Common myeloid progenitor, CD34-positive (primary cell): ENCODE measurements around the gene HNF1A.

Experiments used
- CTCF ChIA-PET: fragments of 350-600 bp; sonication (Branson Sonifier 250); formaldehyde crosslinking; loops from one replicate; lab custom pipeline; 2021; ENCODE audit warnings: antibody characterized with exemption; lab: Charles Lee
- POLR2A ChIA-PET: fragments of 350-600 bp; sonication (Branson Sonifier 250); formaldehyde crosslinking; loops from one replicate; lab custom pipeline; 2021; ENCODE audit warnings: antibody characterized with exemption; lab: Charles Lee
- DNase-seq, 3 donors: peaks; one replicate each; pipeline versions ENCODE4 v3.0.0 to v3.0.0-alpha.2; 2013
- H3K27ac ChIP-seq, 2 experiments: 1 replicate in 1 of 2; 2 replicates in 1 of 2; pipeline ENCODE4 v1.7.0; 2013; ENCODE audit warnings: inconsistent platforms in 2 of 2, low read length in 2 of 2, mild to moderate bottlenecking in 2 of 2, low read depth in 1 of 2, moderate library complexity in 1 of 2; ENCODE audit not compliant: severe bottlenecking in 2 of 2, insufficient read depth in 1 of 2, poor library complexity in 1 of 2
- H3K27me3 ChIP-seq, 5 experiments: replicated peaks in 2 of 5; 1 replicate in 3 of 5; 2 replicates in 2 of 5; pipeline versions ENCODE4 v1.6.1 to v1.7.0; 2013; ENCODE audit warnings: low read length in 4 of 5, mild to moderate bottlenecking in 2 of 5, moderate library complexity in 2 of 5, inconsistent platforms in 1 of 5; ENCODE audit not compliant: insufficient read depth in 5 of 5, control insufficient read depth in 4 of 5
- H3K36me3 ChIP-seq, 4 experiments: 1 replicate in 2 of 4; 2 replicates in 2 of 4; pipeline versions ENCODE4 v1.6.1 to v1.7.0; 2013; ENCODE audit warnings: low read length in 3 of 4, control low read depth in 1 of 4, mild to moderate bottlenecking in 1 of 4; ENCODE audit not compliant: control insufficient read depth in 4 of 4, insufficient read depth in 4 of 4
- H3K4me1 ChIP-seq, 4 experiments: 1 replicate in 3 of 4; 2 replicates in 1 of 4; pipeline versions ENCODE4 v1.6.1 to v1.7.1; 2013; ENCODE audit warnings: low read length in 3 of 4, mild to moderate bottlenecking in 3 of 4, control low read depth in 1 of 4, inconsistent platforms in 1 of 4, moderate library complexity in 1 of 4; ENCODE audit not compliant: control insufficient read depth in 4 of 4, insufficient read depth in 4 of 4; ENCODE audit errors: control extremely low read depth in 1 of 4
- H3K4me3 ChIP-seq, 7 experiments: 1 replicate in 4 of 7; 2 replicates in 3 of 7; pipeline versions ENCODE4 v1.5.1 to v1.7.0; 2013; ENCODE audit warnings: mild to moderate bottlenecking in 7 of 7, low read length in 6 of 7, moderate library complexity in 6 of 7, inconsistent platforms in 2 of 7, low read depth in 2 of 7, control low read depth in 1 of 7; ENCODE audit not compliant: insufficient read depth in 4 of 7, control insufficient read depth in 1 of 7; ENCODE audit errors: extremely low read depth in 1 of 7
- H3K9me3 ChIP-seq, 5 experiments: 1 replicate in 4 of 5; 2 replicates in 1 of 5; pipeline versions ENCODE4 v1.6.1 to v1.7.1; 2013; ENCODE audit warnings: low read length in 4 of 5, mild to moderate bottlenecking in 2 of 5, inconsistent platforms in 1 of 5, low read depth in 1 of 5, moderate library complexity in 1 of 5; ENCODE audit not compliant: control insufficient read depth in 4 of 5, insufficient read depth in 2 of 5; ENCODE audit errors: control extremely low read depth in 1 of 5
- WGBS: methylation state at CpG from one replicate; pipeline ENCODE4 v1.1.5; 2013; ENCODE audit not compliant: insufficient coverage; 5-methylcytosine and 5-hydroxymethylcytosine counted together

HNF1A gene

DNA sequence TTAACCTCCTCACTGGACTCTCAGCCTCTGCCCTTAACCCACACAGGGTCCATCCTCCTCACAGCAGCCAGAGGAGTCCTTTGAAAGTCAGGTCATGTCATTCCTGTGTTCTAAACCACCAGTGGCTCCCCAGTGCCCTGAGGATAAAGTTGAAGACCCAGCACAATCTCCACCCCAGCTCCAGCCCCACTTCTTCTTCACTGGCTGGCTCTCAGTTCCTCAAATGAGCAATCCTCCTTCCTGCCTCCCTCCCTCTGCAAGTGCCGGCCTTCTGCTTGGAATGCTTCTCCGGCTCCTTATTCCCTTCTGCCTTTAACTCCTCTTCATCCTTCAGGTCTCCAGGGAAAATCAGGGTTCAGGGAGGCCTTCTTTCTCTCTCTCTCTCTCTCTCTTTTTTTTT lies 42.1 kb upstream of the HNF1A start:
- no peak overlapping the region for H3K27ac ChIP-seq
- H3K4me3 ChIP-seq: no peak overlapping the region
- CTCF ChIA-PET: interaction anchor here (0.9 to 1.3 kb wide), 2 partner anchors 12 to 15 kb away, joined by 3 read pairs; no protein-coding TSS in a partner anchor
- DNase-seq: no peak
- WGBS: no CpG with 5 or more reads among the region's 2 CpGs
- H3K9me3 ChIP-seq: no peaks in the 10 kb centered on the region
- POLR2A ChIA-PET: interaction anchor here (0.6 kb wide), 1 partner anchor 17 kb away, joined by 4 read pairs; no protein-coding TSS in a partner anchor
- peaks cover 0 to 28% (median 9%) of the 10 kb centered on the region in 4 experiments for H3K4me1 ChIP-seq
- no peaks in the 10 kb centered on the region for H3K36me3 ChIP-seq
- no peaks in the 10 kb centered on the region for H3K27me3 ChIP-seq

- no peak overlapping the region for H3K4me3 ChIP-seq
- no peak for DNase-seq
- no peaks in the 10 kb centered on the region for H3K36me3 ChIP-seq
- no peaks in the 10 kb centered on the region for H3K9me3 ChIP-seq
- POLR2A ChIA-PET: no interaction called here
- no peaks in the 10 kb centered on the region for H3K27me3 ChIP-seq
- 100% methylated on average over 1 of the region's 3 CpGs for WGBS
- CTCF ChIA-PET: interaction anchor here (0.8 to 2.6 kb wide), 5 partner anchors 8 to 33 kb away, joined by 3 to 9 read pairs (median 5); no protein-coding TSS in a partner anchor
- peaks cover 0 to 32% (median 9%) of the 10 kb centered on the region in 4 experiments for H3K4me1 ChIP-seq
- H3K27ac ChIP-seq: no peak overlapping the region
These were observed 39.8 kb upstream of the HNF1A start for GRCh38 chr12:120938496-120938895.

DNA sequence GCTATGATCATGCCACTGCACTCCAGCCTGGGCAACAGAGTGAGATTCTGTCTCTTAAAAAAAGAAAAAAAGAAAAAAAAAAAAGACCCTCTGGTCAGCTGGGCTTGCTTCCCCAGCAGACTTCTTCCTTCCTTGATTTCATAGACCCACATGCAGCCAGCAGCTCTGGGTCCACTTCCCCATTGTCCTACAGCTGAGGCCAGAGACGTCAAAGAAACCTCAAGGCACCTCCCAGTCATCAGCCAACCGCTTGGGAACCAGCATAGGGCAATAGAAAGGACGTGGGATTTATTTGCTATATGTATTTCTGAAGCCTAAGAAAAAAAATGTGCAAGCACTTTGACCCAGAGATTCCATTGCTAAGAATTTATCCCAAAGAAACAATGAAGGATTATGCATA lies 38.8 kb upstream of the HNF1A start:
- H3K27me3 ChIP-seq: no peaks in the 10 kb centered on the region
- ChIA-PET POLR2A (no interaction called here), CTCF (interaction anchor here (0.6 to 2.6 kb wide), 7 partner anchors 9 to 773 kb away, joined by 3 to 9 read pairs (median 3); partner anchors contain the start of gene TMEM120B)
- no peak overlapping the region for H3K27ac ChIP-seq
- no peak overlapping the region for H3K4me3 ChIP-seq
- WGBS: no CpG with 5 or more reads among the region's 3 CpGs
- peaks cover 0 to 32% (median 9%) of the 10 kb centered on the region in 4 experiments for H3K4me1 ChIP-seq
- H3K36me3 ChIP-seq: no peaks in the 10 kb centered on the region
- DNase-seq: peak; percentile 31 to 73 (median 71)
- no peaks in the 10 kb centered on the region for H3K9me3 ChIP-seq

DNA sequence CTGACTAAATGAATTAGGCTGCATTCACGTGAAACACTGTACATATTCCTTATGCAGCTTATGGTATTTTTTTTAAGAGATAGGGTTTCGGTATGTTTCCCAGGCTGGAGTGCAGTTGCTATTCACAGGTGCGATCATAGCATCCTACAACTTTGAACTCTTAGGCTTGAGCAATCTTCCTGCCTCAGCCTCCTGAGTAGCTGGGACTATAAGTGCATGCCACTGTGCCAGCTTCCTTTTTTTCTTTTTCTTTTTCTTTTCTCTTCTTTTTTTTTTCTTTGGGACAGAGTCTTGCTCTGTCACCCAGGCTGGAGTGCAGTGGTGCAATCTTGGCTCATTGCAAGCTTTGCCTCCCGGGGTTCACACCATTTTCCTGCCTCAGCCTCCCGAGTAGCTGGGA lies 38.3 kb upstream of the HNF1A start:
- 63% methylated on average over 2 of the region's 5 CpGs for WGBS

GRCh38 chr12:120940799-120941198 lies 37.5 kb upstream of the HNF1A start:
- DNase-seq: no peak
- Histone ChIP-seq H3K36me3 (no peaks in the 10 kb centered on the region), H3K27ac (no peak overlapping the region), H3K4me3 (no peak overlapping the region), H3K4me1 (peaks cover 0 to 32% (median 9%) of the 10 kb centered on the region in 4 experiments), H3K9me3 (no peaks in the 10 kb centered on the region), H3K27me3 (no peaks in the 10 kb centered on the region)
- 100% methylated on average over 2 of the region's 5 CpGs for WGBS
- ChIA-PET CTCF (interaction anchor here (1.2 kb wide), 1 partner anchor 19 kb away, joined by 3 read pairs; no protein-coding TSS in a partner anchor), POLR2A (no interaction called here)

More for the DNA sequence above, 38.3 kb upstream of the HNF1A start:
- Histone ChIP-seq H3K4me3 (no peak overlapping the region), H3K36me3 (no peaks in the 10 kb centered on the region), H3K4me1 (peaks cover 0 to 32% (median 9%) of the 10 kb centered on the region in 4 experiments), H3K9me3 (no peaks in the 10 kb centered on the region), H3K27ac (no peak overlapping the region), H3K27me3 (no peaks in the 10 kb centered on the region)
- no peak for DNase-seq
- ChIA-PET CTCF (interaction anchor here (0.8 to 2.6 kb wide), 4 partner anchors 10 to 32 kb away, joined by 3 to 9 read pairs (median 4); no protein-coding TSS in a partner anchor), POLR2A (no interaction called here)

DNA sequence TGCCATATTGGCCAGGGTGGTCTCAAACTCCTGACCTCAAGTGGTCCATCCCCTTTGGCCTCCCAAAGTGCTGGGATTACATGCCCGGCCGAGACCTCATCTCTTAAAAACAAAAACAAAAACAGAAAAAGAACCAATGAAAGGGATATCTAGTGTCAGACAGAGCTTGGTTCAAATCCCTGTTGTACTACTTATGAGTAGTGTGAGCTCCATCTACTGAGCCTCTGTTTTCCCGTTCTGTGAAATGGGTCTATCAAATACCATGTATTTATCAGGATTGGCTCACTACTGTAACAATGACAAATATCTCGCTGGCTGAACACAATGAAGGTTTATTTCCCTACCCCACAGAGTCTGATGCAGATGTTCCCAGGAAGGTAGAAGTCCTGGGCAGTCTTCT lies 36.9 kb upstream of the HNF1A start:
- Histone ChIP-seq H3K27me3 (no peaks in the 10 kb centered on the region), H3K27ac (no peak overlapping the region), H3K4me3 (no peak overlapping the region), H3K9me3 (no peaks in the 10 kb centered on the region), H3K36me3 (no peaks in the 10 kb centered on the region), H3K4me1 (peaks cover 0 to 32% (median 9%) of the 10 kb centered on the region in 4 experiments)
- POLR2A ChIA-PET: no interaction called here
- no peak for DNase-seq
- CTCF ChIA-PET: no interaction called here
- 89% methylated on average over 1 of the region's 4 CpGs for WGBS

DNA sequence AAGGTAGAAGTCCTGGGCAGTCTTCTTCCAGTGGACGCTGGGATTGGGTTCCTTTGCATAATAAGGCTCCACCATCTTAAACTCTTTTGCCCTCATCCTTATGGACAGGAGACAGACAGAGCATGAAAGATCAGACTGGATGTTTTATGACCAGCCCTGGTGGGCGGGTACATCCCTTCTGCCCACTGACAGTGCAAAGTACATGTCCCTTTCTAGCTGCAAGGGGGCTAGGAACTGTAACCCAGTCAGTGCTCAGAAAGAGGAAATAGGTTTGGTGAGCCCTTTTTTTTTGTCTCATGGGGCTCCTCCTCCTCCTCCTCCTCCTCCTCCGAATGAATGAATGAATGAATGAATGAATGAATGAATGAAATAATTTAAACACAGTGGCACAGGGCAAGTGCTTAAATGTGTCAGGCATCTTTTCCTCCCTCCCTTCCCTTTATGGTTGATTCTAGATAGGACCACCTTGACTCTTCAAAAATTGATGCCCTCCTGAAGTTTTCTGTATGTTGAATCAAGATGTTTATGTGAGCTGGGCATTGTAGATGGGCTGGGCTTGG lies 36.4 kb upstream of the HNF1A start:
- Histone ChIP-seq H3K27me3 (no peaks in the 10 kb centered on the region), H3K27ac (no peak overlapping the region), H3K4me1 (peaks cover 0 to 31% (median 9%) of the 10 kb centered on the region in 4 experiments), H3K9me3 (no peaks in the 10 kb centered on the region), H3K36me3 (no peaks in the 10 kb centered on the region), H3K4me3 (no peak overlapping the region)
- WGBS: 67% methylated on average over 1 of the region's 3 CpGs
- CTCF ChIA-PET: no interaction called here
- DNase-seq: peak in 1 of 3 donors; percentile 35
- POLR2A ChIA-PET: no interaction called here
